Testis (tissue), 3 donors: ENCODE data around the gene APOB. TPM values are rescaled to one million over a fixed set of nuclear protein-coding genes. Genes with fewer than 3 reads are reported as not detected.

Experiments
- DNase-seq: peaks from one replicate; pipeline ENCODE4 v3.0.0-alpha.2; 2019
- H3K27ac ChIP-seq, 2 donors: fragments of 200-600 bp; sonication (generic); one replicate each; pipeline ENCODE4 v1.5.1; 2019
- H3K27me3 ChIP-seq: fragments of 200-600 bp; sonication (generic); one replicate; pipeline ENCODE4 v1.5.1; 2019
- H3K36me3 ChIP-seq: fragments of 200-600 bp; sonication (generic); one replicate; pipeline ENCODE4 v1.5.1; 2017; ENCODE audit warnings: low read depth; ENCODE audit errors: missing control alignments
- H3K4me1 ChIP-seq: fragments of 200-600 bp; sonication (generic); one replicate; pipeline ENCODE4 v1.5.1; 2019
- H3K4me3 ChIP-seq, 2 donors: fragments of 200-600 bp; sonication (generic); one replicate each; pipeline ENCODE4 v1.5.1; 2017 to 2019
- H3K9me3 ChIP-seq: fragments of 200-600 bp; sonication (generic); one replicate; pipeline ENCODE4 v1.5.1; 2017
- POLR2A ChIP-seq: fragments of 450-650 bp; IDR thresholded peaks from one replicate; pipeline ENCODE4 v1.6.1; 2017; ENCODE audit warnings: antibody characterized with exemption, mild to moderate bottlenecking, moderate library complexity
- WGBS, 2 donors: methylation state at CpG; one replicate each; pipeline ENCODE4 v1.1.5; 2018; 5-methylcytosine and 5-hydroxymethylcytosine counted together
- intact Hi-C: fragments of 100-400 bp; cut with DNase I; formaldehyde crosslinking; loops from one replicate; pipeline ENCODE4 v1.15.1; 2023; ENCODE audit warnings: low total_unique reads
- polyA plus RNA-seq: library from polyadenylated mRNA; stranded (reverse); fragments of 350-450 nt; fragmentation: Illumina TruSeq; extraction: RNeasy Lipid Tissue Mini Kit (QIAGEN cat#74804); gene quantifications from one replicate; pipeline ENCODE4 v1.2.3, GENCODE V29; 2014; ENCODE audit warnings: low read depth, low replicate concordance; ENCODE audit not compliant: insufficient read depth
- total RNA-seq, 2 donors: library from RNA; depleted of rRNA; stranded (reverse); fragments of >200 nt; gene quantifications; one replicate each; pipeline ENCODE4 v1.2.3, GENCODE V29; 2016
- TF ChIP-seq, protein P1 (sequence below), 3 experiments: fragments of 450-650 bp in 2 of 3; fragments of 200-600 bp in 1 of 3; sonication (generic) in 1 of 3; IDR thresholded peaks; one replicate each; pipeline ENCODE4 v1.5.1; 2016 to 2019; ENCODE audit warnings: antibody characterized with exemption in 3 of 3, mild to moderate bottlenecking in 2 of 3, moderate library complexity in 1 of 3

The APOB gene
- total and polyA plus RNA-seq, 3 donors from 2014 or later, result 0.30 to 0.81 (median 0.39) TPM

DNA sequence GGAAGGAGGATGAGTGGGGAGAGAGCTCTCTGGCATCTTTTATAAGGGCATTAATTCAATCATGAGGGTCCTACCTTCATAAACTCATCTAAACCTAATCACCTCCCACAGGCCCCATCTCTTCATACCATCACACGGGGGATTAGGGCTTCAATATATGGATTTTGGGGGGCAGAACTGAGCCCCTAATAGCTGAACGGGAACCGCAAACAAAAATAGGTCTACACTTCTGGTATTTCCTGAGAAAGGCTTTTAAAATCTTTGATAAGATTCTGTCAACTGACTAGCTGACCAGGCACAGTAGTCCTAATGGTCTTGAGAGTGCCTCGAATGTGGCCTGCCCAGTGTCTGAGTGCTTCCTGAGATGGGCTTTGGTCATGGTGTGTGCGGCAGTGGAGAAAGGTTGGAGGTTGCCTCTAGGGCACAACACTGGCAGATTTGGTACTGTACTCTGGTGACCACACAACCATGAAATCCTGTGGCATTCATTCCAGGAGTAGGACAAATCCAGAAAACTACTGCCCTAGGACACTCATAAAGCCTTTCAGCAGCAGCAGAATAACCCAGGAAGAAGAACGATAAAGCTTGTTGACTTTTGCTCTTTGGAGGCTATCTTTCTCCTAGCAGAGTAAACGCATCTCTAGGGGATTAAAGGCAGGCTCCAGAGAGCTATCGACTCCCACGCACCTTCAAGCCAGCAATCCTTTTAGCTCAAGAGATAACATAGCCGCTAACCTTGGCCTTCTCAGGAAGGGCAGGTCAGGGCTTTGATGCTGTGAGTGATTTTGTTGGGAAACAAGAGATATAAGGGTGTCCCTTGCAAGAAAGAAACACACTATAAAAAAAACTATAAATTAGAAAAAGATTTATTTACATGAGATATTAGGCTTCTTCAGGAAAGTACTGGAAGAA is 12.3 kb upstream of the APOB start:
- Histone ChIP-seq H3K4me3 (no peak overlapping the region), H3K27ac (no peak overlapping the region), H3K9me3 (no peaks in the 10 kb centered on the region), H3K27me3 (no peaks in the 10 kb centered on the region), H3K4me1 (no peaks in the 10 kb centered on the region), H3K36me3 (no peaks in the 10 kb centered on the region)
- intact Hi-C loops, result no loop called here
- no peak for TF ChIP-seq POLR2A
- TF ChIP-seq, protein P1, sequence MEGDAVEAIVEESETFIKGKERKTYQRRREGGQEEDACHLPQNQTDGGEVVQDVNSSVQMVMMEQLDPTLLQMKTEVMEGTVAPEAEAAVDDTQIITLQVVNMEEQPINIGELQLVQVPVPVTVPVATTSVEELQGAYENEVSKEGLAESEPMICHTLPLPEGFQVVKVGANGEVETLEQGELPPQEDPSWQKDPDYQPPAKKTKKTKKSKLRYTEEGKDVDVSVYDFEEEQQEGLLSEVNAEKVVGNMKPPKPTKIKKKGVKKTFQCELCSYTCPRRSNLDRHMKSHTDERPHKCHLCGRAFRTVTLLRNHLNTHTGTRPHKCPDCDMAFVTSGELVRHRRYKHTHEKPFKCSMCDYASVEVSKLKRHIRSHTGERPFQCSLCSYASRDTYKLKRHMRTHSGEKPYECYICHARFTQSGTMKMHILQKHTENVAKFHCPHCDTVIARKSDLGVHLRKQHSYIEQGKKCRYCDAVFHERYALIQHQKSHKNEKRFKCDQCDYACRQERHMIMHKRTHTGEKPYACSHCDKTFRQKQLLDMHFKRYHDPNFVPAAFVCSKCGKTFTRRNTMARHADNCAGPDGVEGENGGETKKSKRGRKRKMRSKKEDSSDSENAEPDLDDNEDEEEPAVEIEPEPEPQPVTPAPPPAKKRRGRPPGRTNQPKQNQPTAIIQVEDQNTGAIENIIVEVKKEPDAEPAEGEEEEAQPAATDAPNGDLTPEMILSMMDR (IDR thresholded peaks at IDR 0.05), result no peak
- no peak for DNase-seq
- WGBS, 2 donors, result 67 to 68% methylated on average over 10 of the region's 10 CpGs

DNA sequence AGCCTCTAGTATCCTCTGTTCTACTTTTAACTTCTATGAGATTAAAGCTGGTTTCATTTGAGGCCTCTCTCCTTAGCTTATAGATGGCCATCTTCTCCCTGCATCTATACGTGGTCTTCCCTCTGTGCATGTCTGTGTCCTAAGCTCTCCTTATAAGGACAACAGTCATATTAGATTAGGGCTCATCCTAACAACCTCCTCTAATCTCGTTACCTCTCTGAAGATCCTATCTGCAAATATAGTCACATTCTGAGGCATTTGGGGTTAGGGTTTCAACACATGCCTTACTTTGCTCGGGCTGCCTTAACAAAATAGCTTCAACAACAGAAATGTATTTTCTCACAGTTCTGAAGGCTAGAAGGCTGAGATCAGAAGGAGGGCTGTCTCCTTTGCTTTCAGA is 11.6 kb upstream of the APOB start:
- DNase-seq, result no peak
- Histone ChIP-seq H3K27ac (no peak overlapping the region), H3K4me3 (no peak overlapping the region), H3K9me3 (no peaks in the 10 kb centered on the region), H3K4me1 (no peaks in the 10 kb centered on the region), H3K36me3 (no peaks in the 10 kb centered on the region), H3K27me3 (no peaks in the 10 kb centered on the region)
- WGBS, 2 donors, result 86 to 89% methylated on average over 3 of the region's 3 CpGs
- TF ChIP-seq, protein P1 (IDR thresholded peaks at IDR 0.05), result no peak
- TF ChIP-seq POLR2A, result no peak
- intact Hi-C loops, result no loop called here

DNA sequence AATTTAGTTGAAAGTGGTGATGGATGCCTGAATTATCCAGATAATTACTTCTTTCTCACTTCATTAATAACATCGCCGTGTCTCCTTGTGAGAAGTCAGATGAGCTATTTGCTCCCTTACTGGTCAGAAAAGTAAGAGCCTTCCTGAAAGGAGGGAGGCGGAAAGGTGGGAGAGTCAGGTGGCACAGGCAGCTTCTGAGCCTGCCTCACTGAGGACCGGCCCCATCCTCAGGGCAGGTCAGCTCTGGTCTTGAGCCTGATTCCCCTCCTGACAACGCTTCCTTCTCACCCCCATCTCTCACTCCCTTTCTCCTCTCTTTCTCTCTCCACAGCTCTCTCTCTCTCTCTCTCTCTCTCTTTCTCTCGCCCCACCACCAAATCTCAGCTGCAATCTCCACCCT is 10.1 kb upstream of the APOB start:
- no peaks in the 10 kb centered on the region for H3K4me1 ChIP-seq
- H3K9me3 ChIP-seq, result no peaks in the 10 kb centered on the region
- TF ChIP-seq POLR2A, result no peak
- TF ChIP-seq, protein P1 (IDR thresholded peaks at IDR 0.05), result no peak
- H3K27me3 ChIP-seq, result no peaks in the 10 kb centered on the region
- no peak overlapping the region for H3K27ac ChIP-seq
- intact Hi-C loops, result no loop called here
- no peaks in the 10 kb centered on the region for H3K36me3 ChIP-seq
- WGBS, 2 donors, result 89 to 93% methylated on average over 6 of the region's 6 CpGs
- H3K4me3 ChIP-seq, result no peak overlapping the region
- DNase-seq, result no peak

DNA sequence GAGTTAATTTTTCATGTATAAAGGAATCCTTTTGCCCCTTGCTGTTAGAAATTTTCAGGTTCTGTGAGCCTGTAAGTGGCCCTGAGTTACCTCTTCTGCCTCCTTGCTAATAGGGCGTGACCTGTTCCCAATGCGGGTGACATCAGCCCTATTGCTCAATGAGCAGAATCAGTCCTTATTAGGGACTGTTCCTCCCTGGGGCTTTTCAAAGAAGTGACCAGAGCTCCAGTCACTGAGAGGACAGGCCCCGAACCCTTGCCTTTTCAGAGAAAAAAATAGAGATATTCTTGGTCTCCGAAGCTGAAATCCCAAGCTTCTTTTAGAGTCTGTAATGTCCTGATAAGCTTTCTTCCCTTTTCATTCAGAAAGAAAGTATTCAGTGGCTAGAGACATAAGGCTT is 8.2 kb upstream of the APOB start:
- no peak for DNase-seq
- TF ChIP-seq, protein P1 (IDR thresholded peaks at IDR 0.05), result no peak
- TF ChIP-seq POLR2A, result no peak
- Histone ChIP-seq H3K4me1 (no peaks in the 10 kb centered on the region), H3K27me3 (no peaks in the 10 kb centered on the region), H3K4me3 (no peak overlapping the region), H3K27ac (no peak overlapping the region), H3K36me3 (no peaks in the 10 kb centered on the region), H3K9me3 (no peaks in the 10 kb centered on the region)
- 85 to 89% methylated on average over 4 of the region's 4 CpGs for WGBS, 2 donors
- intact Hi-C loops, result no loop called here

DNA sequence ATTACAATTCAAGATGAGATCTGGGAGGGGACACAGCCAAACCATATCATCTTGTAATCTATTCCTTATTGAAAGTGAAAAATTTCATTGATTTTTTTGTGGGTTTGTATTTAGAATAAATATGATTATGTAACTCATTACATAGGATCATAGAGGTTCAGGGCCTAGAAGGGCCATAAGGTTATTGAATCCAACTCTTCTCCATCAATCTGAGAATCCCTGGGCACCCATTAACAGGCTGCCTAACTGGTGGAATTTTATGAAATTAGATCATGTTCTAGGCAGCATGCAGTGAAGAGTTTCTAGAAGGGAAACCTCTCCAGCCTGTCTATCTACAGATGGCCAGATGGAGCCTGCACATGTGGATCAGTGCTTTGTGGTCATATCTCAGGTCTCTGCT is 6.3 kb upstream of the APOB start:
- Histone ChIP-seq H3K27ac (no peak overlapping the region), H3K36me3 (no peaks in the 10 kb centered on the region), H3K4me3 (no peak overlapping the region), H3K9me3 (no peaks in the 10 kb centered on the region), H3K4me1 (no peaks in the 10 kb centered on the region), H3K27me3 (no peaks in the 10 kb centered on the region)
- DNase-seq, result no peak
- TF ChIP-seq, protein P1 (IDR thresholded peaks at IDR 0.05), result no peak
- TF ChIP-seq POLR2A, result no peak
- intact Hi-C loops, result no loop called here
